MCF 10A (cell line): ENCODE results near the gene NEK11. TPM values are rescaled to one million over a fixed set of nuclear protein-coding genes. Genes with fewer than 3 reads are reported as not detected.

ENCODE experiments used
- BruUV-seq: library from RNA; stranded (reverse); fragments of 400-500 nt; replicated peaks from 2 replicates; lab custom pipeline; 2021; lab: Mats Ljungman, UMichigan
- CTCF ChIA-PET: fragments of 300-600 bp; sonication (Branson Sonifier 250); formaldehyde crosslinking; extraction: SDS; loops from one replicate; lab custom pipeline; 2021; ENCODE audit warnings: antibody characterized with exemption, inconsistent platforms; lab: Yijun Ruan, JAX
- POLR2A ChIA-PET: fragments of 300-600, 350-650 bp; sonication (Branson Sonifier 250); formaldehyde crosslinking; extraction: SDS; loops from one replicate; lab custom pipeline; 2020; ENCODE audit warnings: antibody characterized with exemption, inconsistent platforms; lab: Yijun Ruan, JAX
- DNase-seq: peaks from one replicate; pipeline ENCODE4 v3.0.0-alpha.2; 2018; ENCODE audit not compliant: unreplicated experiment
- H3K27ac Mint-ChIP-seq: one replicate; pipeline ENCODE4 v1.8.0; 2022; ENCODE audit warnings: mild to moderate bottlenecking, low read depth, mixed read lengths; ENCODE audit not compliant: unreplicated experiment
- H3K27me3 Mint-ChIP-seq: one replicate; pipeline ENCODE4 v1.8.0; 2022; ENCODE audit warnings: mixed read lengths; ENCODE audit not compliant: insufficient read depth, unreplicated experiment
- H3K36me3 Mint-ChIP-seq: one replicate; pipeline ENCODE4 v1.8.0; 2022; ENCODE audit warnings: mild to moderate bottlenecking, moderate library complexity, mixed read lengths; ENCODE audit not compliant: insufficient read depth, unreplicated experiment
- H3K4me1 Mint-ChIP-seq: one replicate; pipeline ENCODE4 v1.8.0; 2022; ENCODE audit warnings: mixed read lengths; ENCODE audit not compliant: insufficient read depth, unreplicated experiment
- H3K4me3 Mint-ChIP-seq: one replicate; pipeline ENCODE4 v1.8.0; 2022; ENCODE audit warnings: mild to moderate bottlenecking, moderate library complexity, mixed read lengths; ENCODE audit not compliant: unreplicated experiment
- H3K9me3 Mint-ChIP-seq: one replicate; pipeline ENCODE4 v1.8.0; 2022; ENCODE audit warnings: mixed read lengths; ENCODE audit not compliant: unreplicated experiment
- CTCF ChIP-seq: fragments of 200-600 bp; IDR thresholded peaks from one replicate; pipeline ENCODE4 v1.8.0; 2022; ENCODE audit warnings: antibody characterized with exemption, mild to moderate bottlenecking; ENCODE audit not compliant: unreplicated experiment
- intact Hi-C: fragments of 100-400 bp; cut with micrococcal nuclease; formaldehyde crosslinking; loops from 2 replicates; pipeline ENCODE4 v1.14.1; 2022
- total RNA-seq: library from RNA; stranded (reverse); gene quantifications from 2 replicates; pipeline ENCODE4 v1.2.3, GENCODE V29; 2022

The NEK11 gene
- total RNA-seq, 1 experiment from 2014 or later = 6.9 TPM

- POLR2A ChIA-PET = interaction anchor here (0.6 kb wide), 1 partner anchor 661 kb away, joined by 3 read pairs; no protein-coding TSS in a partner anchor
- DNase-seq = peak; percentile 5
- CTCF ChIA-PET = interaction anchor here (0.7 kb wide), 1 partner anchor 776 kb away, joined by 3 read pairs; no protein-coding TSS in a partner anchor
Observed at GRCh38 chr3:131231710-131232389, 205.2 kb downstream of the NEK11 start.

GRCh38 chr3:131232711-131233267, 206.1 kb downstream of the NEK11 start:
- intact Hi-C loops = no loop called here
- no peaks in the 10 kb centered on the region for H3K4me1 Mint-ChIP-seq
- ChIA-PET POLR2A (interaction anchor here (0.6 kb wide), 1 partner anchor 660 kb away, joined by 3 read pairs; no protein-coding TSS in a partner anchor), CTCF (no interaction called here)
- DNase-seq = no peak
- no peak overlapping the region for H3K27ac Mint-ChIP-seq
- H3K27me3 Mint-ChIP-seq = no peaks in the 10 kb centered on the region
- H3K9me3 Mint-ChIP-seq = no peaks in the 10 kb centered on the region
- H3K36me3 Mint-ChIP-seq = no peaks in the 10 kb centered on the region
- no peak overlapping the region for H3K4me3 Mint-ChIP-seq
- BruUV-seq = no TSS peak
- TF ChIP-seq CTCF = no peak

More at GRCh38 chr3:131231710-131232389, 205.2 kb downstream of the NEK11 start:
- intact Hi-C loops = no loop called here
- no peaks in the 10 kb centered on the region for H3K4me1 Mint-ChIP-seq
- no peak overlapping the region for H3K4me3 Mint-ChIP-seq
- no peaks in the 10 kb centered on the region for H3K27me3 Mint-ChIP-seq
- H3K9me3 Mint-ChIP-seq = no peaks in the 10 kb centered on the region
- BruUV-seq = no TSS peak
- no peak overlapping the region for H3K27ac Mint-ChIP-seq
- no peaks in the 10 kb centered on the region for H3K36me3 Mint-ChIP-seq
- no peak for TF ChIP-seq CTCF

DNA sequence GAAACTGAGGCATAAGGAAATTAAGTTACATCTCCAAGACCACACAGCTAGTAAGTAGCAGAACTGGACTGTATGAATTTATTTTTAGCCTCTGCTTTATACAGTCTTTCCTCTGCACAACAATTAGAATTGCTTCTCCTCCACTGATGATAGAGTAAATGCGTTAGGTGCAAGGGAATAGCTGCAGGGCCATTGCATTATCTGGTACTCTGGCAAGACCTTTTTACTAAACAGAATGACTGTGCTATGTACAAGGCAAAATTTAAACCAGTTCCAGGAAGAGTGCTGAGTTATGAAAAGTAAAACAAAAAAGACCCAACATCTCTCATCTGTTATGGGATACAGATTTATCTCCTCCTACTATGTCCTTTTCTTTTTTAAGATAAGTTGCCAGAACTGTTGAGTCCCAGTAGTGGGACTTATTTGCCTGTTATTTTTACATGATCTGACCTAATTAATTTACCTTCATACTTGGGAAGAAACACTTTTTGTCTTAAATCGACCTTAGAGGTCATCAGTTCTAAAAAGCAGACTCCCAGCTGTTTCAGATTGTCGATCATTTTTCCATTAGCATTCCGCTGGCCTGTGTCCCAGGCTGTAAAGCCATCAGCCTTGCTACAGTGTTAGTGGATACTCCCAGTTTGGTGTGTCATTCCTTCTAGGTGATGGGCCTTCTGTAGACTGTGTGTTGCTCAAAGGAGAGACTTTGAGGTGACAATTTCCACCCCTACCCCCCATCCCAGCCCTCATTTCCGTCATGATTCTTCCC, 207.4 kb downstream of the NEK11 start:
- H3K27me3 Mint-ChIP-seq = no peaks in the 10 kb centered on the region
- no TSS peak for BruUV-seq

More for the DNA sequence above, 207.4 kb downstream of the NEK11 start:
- TF ChIP-seq CTCF = no peak
- H3K9me3 Mint-ChIP-seq = no peaks in the 10 kb centered on the region
- POLR2A ChIA-PET = no interaction called here
- H3K4me1 Mint-ChIP-seq = no peaks in the 10 kb centered on the region
- no peaks in the 10 kb centered on the region for H3K36me3 Mint-ChIP-seq
- DNase-seq = no peak
- H3K27ac Mint-ChIP-seq = no peak overlapping the region
- CTCF ChIA-PET = interaction anchor here (0.6 to 0.7 kb wide), 3 partner anchors 146 to 1135 kb away, joined by 3 to 4 read pairs (median 3); partner anchors contain the start of gene ATP2C1
- intact Hi-C loops = no loop called here
- no peak overlapping the region for H3K4me3 Mint-ChIP-seq
